Ectodermal cell (in vitro differentiated cells): Measurements from ENCODE around the gene COL15A1.

Source experiments
- H3K27ac ChIP-seq: 2 replicates; pipeline ENCODE4 v1.7.0; 2013; ENCODE audit warnings: mild to moderate bottlenecking, low read depth, low read length; ENCODE audit not compliant: insufficient read depth, poor library complexity, severe bottlenecking
- H3K27me3 ChIP-seq: 2 replicates; pipeline ENCODE4 v1.7.0; 2013; ENCODE audit warnings: mild to moderate bottlenecking, low read length; ENCODE audit not compliant: insufficient read depth, control insufficient read depth, poor library complexity, severe bottlenecking
- H3K36me3 ChIP-seq: one replicate; pipeline ENCODE4 v1.7.0; 2013; ENCODE audit warnings: low read length; ENCODE audit not compliant: control insufficient read depth, insufficient read depth
- H3K4me1 ChIP-seq: one replicate; pipeline ENCODE4 v1.7.0; 2013; ENCODE audit warnings: low read length; ENCODE audit not compliant: control insufficient read depth, insufficient read depth
- H3K4me3 ChIP-seq: 2 replicates; pipeline ENCODE4 v1.7.0; 2013; ENCODE audit warnings: low read depth, low read length, control low read depth; ENCODE audit not compliant: insufficient read depth
- H3K9me3 ChIP-seq: 2 replicates; pipeline ENCODE4 v1.7.0; 2013; ENCODE audit warnings: mild to moderate bottlenecking, low read length, moderate library complexity; ENCODE audit not compliant: control insufficient read depth
- WGBS, 2 experiments: methylation state at CpG; one replicate each; pipeline ENCODE4 v1.1.7; 2013; ENCODE audit warnings: missing lambda C conversion rate in 2 of 2; 5-methylcytosine and 5-hydroxymethylcytosine counted together

Gene COL15A1

GRCh38 chr9:99051406-99051805 lies 107.7 kb downstream of the COL15A1 start:
- 77 to 92% methylated on average over 3 of the region's 3 CpGs for WGBS, 2 experiments
- Histone ChIP-seq H3K4me3 (no peak overlapping the region), H3K36me3 (no peaks in the 10 kb centered on the region), H3K27ac (no peak overlapping the region), H3K4me1 (peaks cover 6% of the 10 kb centered on the region), H3K9me3 (no peaks in the 10 kb centered on the region), H3K27me3 (no peaks in the 10 kb centered on the region)

- Histone ChIP-seq H3K27ac (no peak overlapping the region), H3K27me3 (no peaks in the 10 kb centered on the region), H3K4me1 (peaks cover 6% of the 10 kb centered on the region), H3K4me3 (no peak overlapping the region), H3K36me3 (no peaks in the 10 kb centered on the region), H3K9me3 (no peaks in the 10 kb centered on the region)
- 89 to 91% methylated on average over 4 of the region's 4 CpGs for WGBS, 2 experiments
These were observed 108.1 kb downstream of the COL15A1 start for GRCh38 chr9:99051851-99052250.

- H3K36me3 ChIP-seq: no peaks in the 10 kb centered on the region
- peaks cover 6% of the 10 kb centered on the region for H3K4me1 ChIP-seq
- H3K9me3 ChIP-seq: no peaks in the 10 kb centered on the region
- no peak overlapping the region for H3K4me3 ChIP-seq
- H3K27me3 ChIP-seq: no peaks in the 10 kb centered on the region
- no peak overlapping the region for H3K27ac ChIP-seq
- WGBS, 2 experiments: 87 to 90% methylated on average over 10 of the region's 10 CpGs
These were observed 109.4 kb downstream of the COL15A1 start for GRCh38 chr9:99052815-99053715.

GRCh38 chr9:99054581-99054980 lies 110.9 kb downstream of the COL15A1 start:
- no peaks in the 10 kb centered on the region for H3K36me3 ChIP-seq
- WGBS, 2 experiments: 93 to 94% methylated on average over 2 of the region's 2 CpGs
- H3K27ac ChIP-seq: no peak overlapping the region
- H3K27me3 ChIP-seq: no peaks in the 10 kb centered on the region
- peaks cover 6% of the 10 kb centered on the region for H3K4me1 ChIP-seq
- H3K4me3 ChIP-seq: no peak overlapping the region
- H3K9me3 ChIP-seq: no peaks in the 10 kb centered on the region

- Histone ChIP-seq H3K27ac (no peak overlapping the region), H3K9me3 (no peaks in the 10 kb centered on the region)
- 94 to 100% methylated on average over 1 of the region's 1 CpG for WGBS, 2 experiments
These were observed 111.7 kb downstream of the COL15A1 start for GRCh38 chr9:99055384-99055783.

GRCh38 chr9:99056186-99056585 lies 112.5 kb downstream of the COL15A1 start:
- H3K27ac ChIP-seq: no peak overlapping the region

More at GRCh38 chr9:99055384-99055783, 111.7 kb downstream of the COL15A1 start:
- no peak overlapping the region for H3K4me3 ChIP-seq
- H3K4me1 ChIP-seq: peaks cover 6% of the 10 kb centered on the region
- no peaks in the 10 kb centered on the region for H3K27me3 ChIP-seq
- no peaks in the 10 kb centered on the region for H3K36me3 ChIP-seq

GRCh38 chr9:99056886-99057664 lies 113.4 kb downstream of the COL15A1 start:
- no peak overlapping the region for H3K27ac ChIP-seq
- no peaks in the 10 kb centered on the region for H3K27me3 ChIP-seq
- H3K9me3 ChIP-seq: no peaks in the 10 kb centered on the region
- H3K4me1 ChIP-seq: peaks cover 6% of the 10 kb centered on the region
- 90% methylated on average over 4 to 5 of the region's 5 CpGs for WGBS, 2 experiments
- H3K4me3 ChIP-seq: no peak overlapping the region
- H3K36me3 ChIP-seq: no peaks in the 10 kb centered on the region

More at GRCh38 chr9:99056186-99056585, 112.5 kb downstream of the COL15A1 start:
- no peak overlapping the region for H3K4me3 ChIP-seq
- WGBS, 2 experiments: 92% methylated on average over 6 of the region's 6 CpGs
- H3K36me3 ChIP-seq: no peaks in the 10 kb centered on the region
- peaks cover 6% of the 10 kb centered on the region for H3K4me1 ChIP-seq
- no peaks in the 10 kb centered on the region for H3K9me3 ChIP-seq
- H3K27me3 ChIP-seq: no peaks in the 10 kb centered on the region

- Histone ChIP-seq H3K9me3 (no peaks in the 10 kb centered on the region), H3K4me3 (no peak overlapping the region), H3K27ac (no peak overlapping the region), H3K36me3 (no peaks in the 10 kb centered on the region), H3K4me1 (peaks cover 6% of the 10 kb centered on the region), H3K27me3 (no peaks in the 10 kb centered on the region)
- WGBS, 2 experiments: 92 to 93% methylated on average over 7 of the region's 7 CpGs
These were observed 114.2 kb downstream of the COL15A1 start for GRCh38 chr9:99057665-99058625.

- WGBS, 2 experiments: 94% methylated on average over 8 of the region's 8 CpGs
- H3K4me1 ChIP-seq: no peaks in the 10 kb centered on the region
These were observed 115.5 kb downstream of the COL15A1 start for GRCh38 chr9:99058964-99059921.

More at GRCh38 chr9:99058964-99059921, 115.5 kb downstream of the COL15A1 start:
- Histone ChIP-seq H3K27me3 (no peaks in the 10 kb centered on the region), H3K4me3 (no peak overlapping the region), H3K27ac (no peak overlapping the region), H3K36me3 (no peaks in the 10 kb centered on the region), H3K9me3 (no peaks in the 10 kb centered on the region)
